CD4-positive, alpha-beta T cell (primary cell): ENCODE results near the gene IL2RA. TPM values are rescaled to one million over a fixed set of nuclear protein-coding genes. Genes with fewer than 3 reads are reported as not detected.
A peak's percentile ranks its signal among the peaks of the same experiment; 100 is the strongest.

Source experiments
- ATAC-seq: fragments of 200-7000 bp; cut with Tn5 transposase; one replicate; pipeline ENCODE4 v1.10.0; 2022; ENCODE audit warnings: mild to moderate bottlenecking; ENCODE audit not compliant: poor library complexity
- CTCF ChIA-PET: fragments of 350-600 bp; sonication (Branson Sonifier 250); formaldehyde crosslinking; loops from one replicate; lab custom pipeline; 2021; ENCODE audit warnings: antibody characterized with exemption, inconsistent platforms; lab: Charles Lee
- POLR2A ChIA-PET: fragments of 350-600 bp; sonication (Branson Sonifier 250); formaldehyde crosslinking; loops from one replicate; lab custom pipeline; 2021; ENCODE audit warnings: antibody characterized with exemption, inconsistent platforms; lab: Charles Lee
- DNase-seq, 14 experiments: peaks; one replicate each; pipeline ENCODE4 v3.0.0-alpha.2; 2013 to 2020; ENCODE audit warnings: mixed read lengths in 2 of 14
- H3K27ac ChIP-seq, 2 donors: one replicate each; pipeline versions ENCODE4 v1.5.1 to v1.7.0; 2013; ENCODE audit warnings: low read length in 2 of 2, low read depth in 1 of 2, mild to moderate bottlenecking in 1 of 2
- H3K27me3 ChIP-seq, 2 experiments: 1 replicate in 1 of 2; 2 replicates in 1 of 2; pipeline versions ENCODE4 v1.6.1 to v1.7.0; 2013; ENCODE audit warnings: low read length in 2 of 2, control low read depth in 1 of 2, mild to moderate bottlenecking in 1 of 2, moderate library complexity in 1 of 2; ENCODE audit not compliant: insufficient read depth in 2 of 2, control insufficient read depth in 1 of 2
- H3K36me3 ChIP-seq: one replicate; pipeline ENCODE4 v1.6.1; 2013; ENCODE audit warnings: low read length, control low read depth; ENCODE audit not compliant: insufficient read depth
- H3K4me1 ChIP-seq: one replicate; pipeline ENCODE4 v1.6.1; 2013; ENCODE audit warnings: low read length, control low read depth; ENCODE audit not compliant: insufficient read depth
- H3K4me3 ChIP-seq: one replicate; pipeline ENCODE4 v1.5.1; 2013; ENCODE audit warnings: mild to moderate bottlenecking, low read length, moderate library complexity
- H3K9me3 ChIP-seq, 2 experiments: 1 replicate in 1 of 2; 2 replicates in 1 of 2; pipeline versions ENCODE4 v1.6.1 to v1.7.0; 2013; ENCODE audit warnings: low read length in 2 of 2, mild to moderate bottlenecking in 2 of 2, control low read depth in 1 of 2, moderate library complexity in 1 of 2; ENCODE audit not compliant: control insufficient read depth in 1 of 2, insufficient read depth in 1 of 2
- H3K27ac Mint-ChIP-seq: one replicate; pipeline ENCODE4 v1.8.0; 2020; ENCODE audit warnings: mixed read lengths
- H3K27me3 Mint-ChIP-seq: one replicate; pipeline ENCODE4 v1.8.0; 2021; ENCODE audit warnings: mixed read lengths
- H3K36me3 Mint-ChIP-seq: one replicate; pipeline ENCODE4 v1.8.0; 2021; ENCODE audit warnings: low read depth, mixed read lengths
- H3K4me1 Mint-ChIP-seq: one replicate; pipeline ENCODE4 v1.8.0; 2021; ENCODE audit warnings: low read depth, mixed read lengths
- H3K4me3 Mint-ChIP-seq: one replicate; pipeline ENCODE4 v1.8.0; 2020; ENCODE audit warnings: mild to moderate bottlenecking, mixed read lengths
- H3K9me3 Mint-ChIP-seq: one replicate; pipeline ENCODE4 v1.8.0; 2020; ENCODE audit warnings: mixed read lengths
- CTCF ChIP-seq: fragments of 200-600 bp; IDR thresholded peaks from one replicate; pipeline ENCODE4 v1.8.0; 2022; ENCODE audit warnings: antibody characterized with exemption, mild to moderate bottlenecking
- intact Hi-C, 2 experiments: fragments of 100-400 bp; cut with DNase I in 1 of 2; cut with micrococcal nuclease in 1 of 2; formaldehyde crosslinking; loops; one replicate each; pipeline versions ENCODE4 v1.15.1 to v1.9.0; 2023 to 2025; cut with DNase I, micrococcal nuclease
- total RNA-seq, 174 experiments: library from RNA in 2 of 174; stranded (reverse) in 2 of 174; gene quantifications; one replicate each; pipeline ENCODE4 v1.2.3 and lab custom pipeline; 2021 to 2026

The IL2RA gene
- total RNA-seq, 2 experiments from 2014 or later: 4.9 to 5.4 TPM

- Histone ChIP-seq H3K9me3 (no peaks in the 10 kb centered on the region), H3K27me3 (no peaks in the 10 kb centered on the region), H3K27ac (peak within 1 kb of the TSS; percentile 55 to 64), H3K36me3 (no peaks in the 10 kb centered on the region), H3K4me3 (peak within 1 kb of the TSS; percentile 91), H3K4me1 (peaks cover 25% of the 10 kb centered on the region)
- ATAC-seq (peak; percentile 76), DNase-seq (peak; percentile 61 to 92 (median 76))
- intact Hi-C loops: loop anchor here in 1 of 2 experiments (5.0 kb wide), 2 partner anchors 70 to 85 kb away; partner anchors contain the start of gene FBH1
- Mint-ChIP-seq H3K36me3 (peaks cover 9% of the 10 kb centered on the region), H3K4me1 (peaks cover 21% of the 10 kb centered on the region), H3K27me3 (no peaks in the 10 kb centered on the region), H3K27ac (peak within 1 kb of the TSS; percentile 90), H3K9me3 (no peaks in the 10 kb centered on the region), H3K4me3 (peak within 1 kb of the TSS; percentile 97)
- ChIA-PET POLR2A (interaction anchor here (0.6 to 1.8 kb wide), 14 partner anchors 17 to 186 kb away, joined by 3 to 7 read pairs (median 4); no protein-coding TSS in a partner anchor), CTCF (interaction anchor here (0.6 to 1.4 kb wide), 5 partner anchors 10 to 221 kb away, joined by 3 to 8 read pairs (median 3); no protein-coding TSS in a partner anchor)
- no peak for TF ChIP-seq CTCF
Measured at GRCh38 chr10:5977471-5978229, 84.5 kb downstream of the IL2RA start, which contains the start of gene IL15RA. Gene IL15RA (minus strand): TSS chr10:5977543. CDS start chr10:5977492, 51 bp downstream.

GRCh38 chr10:5976512-5977470 lies 85.4 kb downstream of the IL2RA start:
- peak in 10 of 14 experiments; percentile 14 to 69 (median 38) for DNase-seq
- Mint-ChIP-seq H3K9me3 (no peaks in the 10 kb centered on the region), H3K36me3 (peaks cover 9% of the 10 kb centered on the region), H3K4me1 (peaks cover 24% of the 10 kb centered on the region), H3K4me3 (peak overlapping the region; percentile 95), H3K27ac (peak overlapping the region; percentile 87), H3K27me3 (no peaks in the 10 kb centered on the region)
- POLR2A ChIA-PET: interaction anchor here (0.6 to 1.8 kb wide), 17 partner anchors 16 to 699 kb away, joined by 3 to 12 read pairs (median 4); partner anchors contain the start of genes ANKRD16 and FBH1
- CTCF ChIA-PET: interaction anchor here (1.0 to 1.3 kb wide), 3 partner anchors 38 to 110 kb away, joined by 3 to 8 read pairs (median 3); no protein-coding TSS in a partner anchor
- peak; percentile 15 for ATAC-seq
- Histone ChIP-seq H3K27me3 (no peaks in the 10 kb centered on the region), H3K27ac (peak overlapping the region; percentile 55 to 64), H3K4me3 (peak overlapping the region; percentile 91), H3K4me1 (peaks cover 29% of the 10 kb centered on the region), H3K9me3 (no peaks in the 10 kb centered on the region), H3K36me3 (no peaks in the 10 kb centered on the region)
- no peak for TF ChIP-seq CTCF
- intact Hi-C loops: loop anchor here in 1 of 2 experiments (5.0 kb wide), 2 partner anchors 71 to 84 kb away; partner anchors contain the start of gene FBH1
